Inferior parietal cortex (tissue), 1 donor: ENCODE data around the gene UPF3A.
"Not testable (repeated sequence)": the region's sequence is repeated elsewhere in the genome, so short reads cannot be mapped to it uniquely, and the experiment has no call there.

ENCODE experiments used
- DNase-seq: peaks from one replicate; pipeline ENCODE4 v3.0.0-alpha.2; 2016; ENCODE audit errors: extremely low spot score

The UPF3A gene

DNA sequence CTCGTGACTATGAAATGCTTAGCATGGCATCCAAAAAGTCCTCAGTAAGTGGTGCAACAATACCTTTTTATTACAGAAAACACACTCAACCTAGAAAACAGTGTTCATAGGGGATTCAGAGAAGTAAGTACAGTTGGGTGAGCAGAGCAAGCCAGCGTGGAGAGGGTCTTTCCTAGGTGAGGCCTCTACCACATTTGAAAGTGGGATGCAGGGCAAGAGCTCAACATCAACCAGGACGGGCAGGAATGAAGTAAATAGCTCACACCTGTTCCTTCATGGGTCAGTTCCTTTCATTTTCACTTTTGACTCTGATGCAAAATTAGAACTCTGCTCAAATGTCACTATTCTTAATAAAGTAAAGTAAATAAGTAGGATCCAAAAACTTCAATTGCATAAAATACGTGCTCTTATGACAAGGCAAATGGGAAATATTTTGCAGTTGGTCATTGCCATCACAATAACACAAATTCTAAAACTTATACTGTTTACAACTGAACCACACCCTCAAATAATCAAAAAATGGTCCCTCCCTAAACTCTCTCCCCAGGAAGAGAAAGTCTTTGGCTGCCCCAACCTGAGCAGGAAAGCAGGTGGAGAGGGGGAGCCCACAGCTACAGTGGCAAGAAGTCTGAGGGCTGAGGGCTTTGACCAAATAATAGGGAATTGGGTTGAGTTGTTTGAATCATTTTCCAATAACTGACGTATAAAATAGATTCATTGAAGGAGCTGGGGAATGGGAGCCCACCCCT lies 53.1 kb downstream of the UPF3A start:
- no peak for DNase-seq

GRCh38 chr13:114336457-114336856 lies 55.1 kb downstream of the UPF3A start:
- not testable (repeated sequence) for DNase-seq

- no peak for DNase-seq
These were observed 57.6 kb downstream of the UPF3A start for GRCh38 chr13:114338959-114339358.

DNA sequence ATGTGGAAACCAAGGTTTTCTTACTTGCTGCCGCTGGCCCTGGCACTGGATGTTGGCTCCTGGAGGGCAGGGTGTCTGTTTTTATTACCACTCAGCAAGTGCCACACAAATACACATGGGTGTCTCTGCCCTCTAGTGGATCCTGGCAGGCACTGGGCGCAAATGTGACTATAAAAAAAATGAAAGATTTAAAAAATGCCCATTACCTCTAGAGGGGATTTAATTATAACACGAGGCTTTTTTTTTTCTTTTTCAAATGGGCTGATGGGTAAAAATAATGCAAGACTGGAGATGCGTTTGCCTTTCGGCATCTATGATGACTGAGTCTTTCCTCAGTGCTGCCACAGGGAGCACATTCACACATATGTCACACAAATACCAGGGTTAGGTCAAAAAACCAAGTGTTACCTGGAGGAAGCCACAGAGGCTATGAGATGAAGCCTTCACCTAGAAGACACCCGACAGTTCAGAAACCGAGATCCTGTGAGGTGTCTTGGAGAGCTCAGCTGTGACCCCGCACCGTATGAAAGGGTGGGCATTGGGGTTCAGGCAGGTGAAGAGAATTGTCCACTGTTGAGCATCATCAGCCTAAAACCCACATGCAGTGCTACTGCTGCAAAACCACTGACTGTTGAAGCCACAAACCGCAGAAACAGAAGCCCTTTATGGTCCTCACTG lies 58.6 kb downstream of the UPF3A start:
- DNase-seq, result peak; percentile 25

GRCh38 chr13:114341003-114341777 lies 59.8 kb downstream of the UPF3A start:
- DNase-seq, result no peak

- DNase-seq, result not testable (repeated sequence)
These were observed 65.9 kb downstream of the UPF3A start for GRCh38 chr13:114347256-114347655.

- not testable (repeated sequence) for DNase-seq
These were observed 71.4 kb downstream of the UPF3A start for GRCh38 chr13:114352763-114353162.

- DNase-seq, result not testable (repeated sequence)
These were observed 72.0 kb downstream of the UPF3A start for GRCh38 chr13:114353382-114353781.
